ENCODE data around the gene PTPRJ. TPM values are rescaled to one million over a fixed set of nuclear protein-coding genes. Genes with fewer than 3 reads are reported as not detected.

Gene PTPRJ
- total RNA-seq, 1 donor, result 57.7 TPM

DNA sequence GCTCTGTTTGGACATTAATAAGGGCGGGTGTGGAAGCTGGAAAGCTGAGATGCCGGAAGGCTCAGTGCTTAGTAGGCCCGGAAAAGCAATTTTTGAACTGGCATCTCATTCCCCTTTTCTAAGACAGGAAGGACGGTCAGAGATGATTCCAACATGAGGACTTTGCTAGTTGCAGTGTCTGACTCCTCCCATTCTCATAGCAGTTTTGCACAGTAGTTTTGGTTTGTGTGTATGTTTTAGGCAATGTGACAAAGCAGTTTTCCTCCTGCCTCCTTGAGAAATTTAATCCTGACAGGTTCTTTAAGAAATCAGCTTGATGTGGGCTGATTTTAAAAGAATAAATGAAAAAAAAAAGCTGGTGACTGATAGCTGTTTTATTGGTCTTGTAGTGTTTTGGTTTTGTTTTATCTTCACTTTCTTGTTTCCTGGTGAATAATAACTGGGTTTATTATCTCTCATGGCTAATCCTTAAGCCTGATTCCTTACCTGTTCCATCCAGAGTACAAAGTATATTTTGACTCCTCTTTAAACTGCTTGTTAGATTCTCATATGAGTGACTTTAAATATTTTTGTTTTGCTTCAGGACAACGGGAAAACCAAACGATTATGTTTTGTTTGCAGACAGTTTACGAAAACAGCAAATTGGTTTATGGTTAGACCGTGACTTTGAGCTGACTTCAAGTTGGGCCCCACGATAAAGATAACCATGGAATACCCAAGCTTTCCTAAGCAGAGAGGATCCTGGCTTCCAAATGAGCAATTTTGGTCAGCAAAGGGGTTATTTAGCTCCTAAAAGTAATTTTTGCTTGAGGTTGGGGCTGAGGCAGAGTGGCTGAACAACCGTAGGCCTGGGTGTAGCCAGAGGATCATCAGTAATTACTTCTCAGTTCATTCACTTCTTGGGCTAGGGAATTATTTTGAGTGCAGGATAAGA is 3.4 kb downstream of the PTPRJ start:
- Histone ChIP-seq H3K27me3 (ENCODE audit: insufficient read depth, low read length) (no peaks in the 10 kb centered on the region), H3K9me3 (ENCODE audit: low read depth, low read length) (no peaks in the 10 kb centered on the region), H3K4me3 (ENCODE audit: low read length) (no peak overlapping the region), H3K4me1 (ENCODE audit: insufficient read depth, low read length) (peaks cover 76% of the 10 kb centered on the region)

GRCh38 chr11:47986219-47986618 is 5.9 kb downstream of the PTPRJ start:
- Histone ChIP-seq H3K4me1 (ENCODE audit: insufficient read depth, low read length) (peaks cover 94% of the 10 kb centered on the region), H3K9me3 (ENCODE audit: low read depth, low read length) (no peaks in the 10 kb centered on the region), H3K4me3 (ENCODE audit: low read length) (no peak overlapping the region), H3K27me3 (ENCODE audit: insufficient read depth, low read length) (no peaks in the 10 kb centered on the region)

DNA sequence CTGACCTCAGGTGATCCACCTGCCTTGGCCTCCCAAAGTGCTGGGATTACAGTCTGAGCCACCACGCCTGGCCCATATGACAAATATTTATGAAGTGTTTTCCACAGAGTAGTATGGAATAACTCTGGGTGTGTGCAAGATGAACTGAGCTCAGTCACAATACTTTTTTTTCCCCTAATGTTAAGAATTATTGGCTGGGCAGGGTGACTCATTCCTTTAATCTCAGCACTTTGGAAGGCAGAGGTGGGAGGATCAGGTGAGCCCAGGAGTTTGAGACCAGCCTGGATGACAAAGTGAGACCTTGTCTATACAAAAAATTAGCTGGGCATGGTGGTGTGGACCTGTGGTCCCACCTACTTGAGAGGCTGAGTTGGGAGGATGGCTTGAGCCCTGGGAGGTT is 6.4 kb downstream of the PTPRJ start:
- peaks cover 96% of the 10 kb centered on the region for H3K4me1 ChIP-seq (ENCODE audit: insufficient read depth, low read length)
- no peaks in the 10 kb centered on the region for H3K27me3 ChIP-seq (ENCODE audit: insufficient read depth, low read length)
- H3K4me3 ChIP-seq (ENCODE audit: low read length), result no peak overlapping the region
- H3K9me3 ChIP-seq (ENCODE audit: low read depth, low read length), result no peaks in the 10 kb centered on the region

DNA sequence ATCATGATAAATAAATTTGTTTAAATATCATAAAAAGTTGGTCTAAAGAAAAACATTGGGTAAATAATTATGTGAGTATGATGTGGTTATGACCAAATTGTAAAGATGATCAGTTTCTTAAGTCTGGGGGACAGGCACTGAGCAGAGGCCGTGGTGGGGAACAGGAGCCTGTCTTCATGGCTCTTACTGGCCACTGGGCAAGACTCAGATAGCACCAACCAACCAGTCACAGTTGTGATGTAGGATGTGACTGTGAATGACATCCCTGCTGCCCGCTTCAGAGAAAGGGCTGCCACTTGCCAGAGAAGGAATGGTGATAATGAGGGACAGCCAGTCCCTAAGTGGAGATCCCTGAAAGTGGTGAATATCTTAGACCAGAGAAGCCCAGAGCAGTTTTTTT is 7.0 kb downstream of the PTPRJ start:
- H3K27me3 ChIP-seq (ENCODE audit: insufficient read depth, low read length), result no peaks in the 10 kb centered on the region
- H3K4me1 ChIP-seq (ENCODE audit: insufficient read depth, low read length), result peaks cover 96% of the 10 kb centered on the region
- H3K9me3 ChIP-seq (ENCODE audit: low read depth, low read length), result no peaks in the 10 kb centered on the region
- no peak overlapping the region for H3K4me3 ChIP-seq (ENCODE audit: low read length)

- H3K4me3 ChIP-seq (ENCODE audit: low read length), result no peak overlapping the region
Measured at GRCh38 chr11:47987781-47988180, 7.4 kb downstream of the PTPRJ start.

GRCh38 chr11:47989779-47990178 is 9.4 kb downstream of the PTPRJ start:
- H3K9me3 ChIP-seq (ENCODE audit: low read depth, low read length), result no peaks in the 10 kb centered on the region
- H3K4me1 ChIP-seq (ENCODE audit: insufficient read depth, low read length), result peaks cover 94% of the 10 kb centered on the region
- H3K4me3 ChIP-seq (ENCODE audit: low read length), result no peak overlapping the region
- H3K27me3 ChIP-seq (ENCODE audit: insufficient read depth, low read length), result no peaks in the 10 kb centered on the region

More at GRCh38 chr11:47987781-47988180, 7.4 kb downstream of the PTPRJ start:
- H3K27me3 ChIP-seq (ENCODE audit: insufficient read depth, low read length), result no peaks in the 10 kb centered on the region
- no peaks in the 10 kb centered on the region for H3K9me3 ChIP-seq (ENCODE audit: low read depth, low read length)
- peaks cover 95% of the 10 kb centered on the region for H3K4me1 ChIP-seq (ENCODE audit: insufficient read depth, low read length)

DNA sequence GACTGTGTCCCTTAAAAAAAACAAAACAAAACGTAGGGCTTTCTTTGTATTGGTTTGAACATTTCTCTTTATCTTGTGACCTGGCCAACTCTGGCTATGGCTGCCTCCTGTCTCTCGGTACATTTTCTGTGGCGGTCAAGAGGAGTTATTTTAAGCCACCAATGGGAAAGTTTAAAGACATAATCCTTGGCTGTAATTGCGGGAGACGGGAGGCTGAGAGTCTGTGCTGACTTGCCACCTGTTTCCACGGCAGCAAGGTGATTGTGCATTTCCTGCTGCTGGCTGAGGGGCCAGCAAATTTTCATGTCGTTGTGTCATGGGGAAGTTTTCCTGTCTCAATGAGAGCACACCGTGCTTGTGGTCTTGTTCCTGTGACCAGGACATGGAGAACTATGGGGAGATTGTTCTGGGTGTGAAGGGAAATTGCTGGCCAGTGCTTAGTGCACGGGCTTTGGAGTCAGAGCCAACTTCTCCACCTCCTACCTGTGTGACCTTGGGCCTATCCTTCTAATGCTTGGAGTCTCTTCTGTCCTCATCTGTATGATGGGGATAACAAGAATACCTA is 11.0 kb downstream of the PTPRJ start:
- Histone ChIP-seq H3K4me3 (ENCODE audit: low read length) (no peak overlapping the region), H3K9me3 (ENCODE audit: low read depth, low read length) (no peaks in the 10 kb centered on the region), H3K4me1 (ENCODE audit: insufficient read depth, low read length) (peaks cover 89% of the 10 kb centered on the region), H3K27me3 (ENCODE audit: insufficient read depth, low read length) (no peaks in the 10 kb centered on the region)

GRCh38 chr11:47991894-47992293 is 11.5 kb downstream of the PTPRJ start:
- H3K27me3 ChIP-seq (ENCODE audit: insufficient read depth, low read length), result no peaks in the 10 kb centered on the region
- H3K4me1 ChIP-seq (ENCODE audit: insufficient read depth, low read length), result peaks cover 89% of the 10 kb centered on the region
- no peaks in the 10 kb centered on the region for H3K9me3 ChIP-seq (ENCODE audit: low read depth, low read length)
- no peak overlapping the region for H3K4me3 ChIP-seq (ENCODE audit: low read length)

- H3K9me3 ChIP-seq (ENCODE audit: low read depth, low read length), result no peaks in the 10 kb centered on the region
- no peaks in the 10 kb centered on the region for H3K27me3 ChIP-seq (ENCODE audit: insufficient read depth, low read length)
- no peak overlapping the region for H3K4me3 ChIP-seq (ENCODE audit: low read length)
- H3K4me1 ChIP-seq (ENCODE audit: insufficient read depth, low read length), result peaks cover 87% of the 10 kb centered on the region
Measured at GRCh38 chr11:47992959-47993820, 12.8 kb downstream of the PTPRJ start.

- no peaks in the 10 kb centered on the region for H3K9me3 ChIP-seq (ENCODE audit: low read depth, low read length)
- H3K4me1 ChIP-seq (ENCODE audit: insufficient read depth, low read length), result peaks cover 88% of the 10 kb centered on the region
- no peak overlapping the region for H3K4me3 ChIP-seq (ENCODE audit: low read length)
- H3K27me3 ChIP-seq (ENCODE audit: insufficient read depth, low read length), result no peaks in the 10 kb centered on the region
Measured at GRCh38 chr11:47994417-47994816, 14.1 kb downstream of the PTPRJ start.

DNA sequence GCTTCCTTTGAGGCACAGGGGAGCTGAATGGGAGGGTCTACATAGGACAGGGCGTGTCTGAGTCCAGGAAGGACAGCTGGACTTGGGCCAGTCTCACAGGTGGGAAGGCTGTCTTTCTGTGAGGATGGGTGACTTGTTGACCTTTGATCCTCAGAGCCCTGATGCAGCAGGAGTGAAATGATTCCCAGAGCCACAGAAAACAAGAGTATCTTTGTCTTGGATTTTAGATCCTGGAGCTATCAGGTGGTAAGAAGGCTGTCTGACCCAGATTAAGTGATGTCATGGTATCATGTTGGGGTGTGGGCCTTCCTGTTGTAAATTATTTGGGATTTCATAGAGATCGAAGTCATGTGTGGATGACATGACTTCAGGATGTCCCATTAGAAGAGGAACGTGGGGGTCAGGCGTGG is 15.0 kb downstream of the PTPRJ start:
- Histone ChIP-seq H3K4me3 (ENCODE audit: low read length) (no peak overlapping the region), H3K4me1 (ENCODE audit: insufficient read depth, low read length) (peaks cover 88% of the 10 kb centered on the region), H3K27me3 (ENCODE audit: insufficient read depth, low read length) (no peaks in the 10 kb centered on the region), H3K9me3 (ENCODE audit: low read depth, low read length) (no peaks in the 10 kb centered on the region)

GRCh38 chr11:47997063-47998053 is 17.0 kb downstream of the PTPRJ start:
- Histone ChIP-seq H3K4me1 (ENCODE audit: insufficient read depth, low read length) (peaks cover 89% of the 10 kb centered on the region), H3K27me3 (ENCODE audit: insufficient read depth, low read length) (no peaks in the 10 kb centered on the region), H3K9me3 (ENCODE audit: low read depth, low read length) (no peaks in the 10 kb centered on the region), H3K4me3 (ENCODE audit: low read length) (no peak overlapping the region)

- no peak overlapping the region for H3K4me3 ChIP-seq (ENCODE audit: low read length)
Measured at GRCh38 chr11:47998345-47998732, 18.0 kb downstream of the PTPRJ start.

DNA sequence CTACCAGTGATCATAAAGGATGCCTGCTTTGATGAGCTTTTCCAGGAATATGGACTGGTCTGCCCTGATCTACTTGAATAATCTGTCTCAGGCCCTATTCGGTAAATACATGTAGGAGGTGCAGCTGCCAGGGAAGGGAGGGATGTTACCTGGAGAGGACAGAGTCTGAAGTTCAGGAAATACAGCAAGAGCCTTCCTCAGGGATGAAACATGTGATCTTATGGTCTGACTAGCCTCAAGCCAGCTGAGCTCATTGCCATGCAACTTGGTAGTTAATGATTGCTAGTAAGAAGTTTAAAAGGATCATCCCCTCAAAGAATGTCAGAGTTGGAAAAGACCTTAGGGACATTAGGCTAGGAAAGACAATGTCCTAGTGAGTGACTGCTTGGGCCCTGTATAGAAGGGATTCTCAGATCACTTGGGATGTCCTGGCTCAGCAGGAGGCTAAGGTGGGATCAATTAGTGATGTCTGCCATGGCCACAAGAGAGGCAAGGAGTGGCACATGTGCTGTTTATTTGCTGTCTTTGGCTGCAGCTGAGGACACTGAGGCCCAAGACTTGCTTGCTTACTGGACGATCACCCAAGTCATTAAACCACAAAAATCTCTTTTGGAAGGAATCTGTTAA is 18.5 kb downstream of the PTPRJ start:
- peaks cover 88% of the 10 kb centered on the region for H3K4me1 ChIP-seq (ENCODE audit: insufficient read depth, low read length)
- H3K9me3 ChIP-seq (ENCODE audit: low read depth, low read length), result no peaks in the 10 kb centered on the region
- H3K4me3 ChIP-seq (ENCODE audit: low read length), result no peak overlapping the region
- no peaks in the 10 kb centered on the region for H3K27me3 ChIP-seq (ENCODE audit: insufficient read depth, low read length)

More at GRCh38 chr11:47998345-47998732, 18.0 kb downstream of the PTPRJ start:
- no peaks in the 10 kb centered on the region for H3K9me3 ChIP-seq (ENCODE audit: low read depth, low read length)
- no peaks in the 10 kb centered on the region for H3K27me3 ChIP-seq (ENCODE audit: insufficient read depth, low read length)
- peaks cover 88% of the 10 kb centered on the region for H3K4me1 ChIP-seq (ENCODE audit: insufficient read depth, low read length)
